GM19372 (cell line): ENCODE results near the gene MAP2K6.

Experiments
- ATAC-seq: cut with Tn5 transposase; IDR thresholded peaks from one replicate; pipeline ENCODE4 v1.9.1; 2021; ENCODE audit warnings: mild to moderate bottlenecking, low read depth, moderate library complexity; ENCODE audit not compliant: unreplicated experiment

Gene MAP2K6

GRCh38 chr17:69597898-69598692 is 183.6 kb downstream of the MAP2K6 start:
- no peak for ATAC-seq

GRCh38 chr17:69602972-69603371 is 188.5 kb downstream of the MAP2K6 start:
- no peak for ATAC-seq
